IMR-90 (cell line): Measurements from ENCODE around the gene FGF19. TPM values are rescaled to one million over a fixed set of nuclear protein-coding genes. Genes with fewer than 3 reads are reported as not detected.

Experiments
- ATAC-seq: fragments of 200-7000 bp; cut with Tn5 transposase; 2 replicates; pipeline ENCODE4 v1.9.1; 2020; ENCODE audit warnings: low read depth, mild to moderate bottlenecking, moderate library complexity
- BruUV-seq: library from RNA; stranded (reverse); fragments of 400-500 nt; replicated peaks from 2 replicates; lab custom pipeline; 2021; lab: Mats Ljungman, UMichigan
- CTCF ChIA-PET: fragments of 300-600 bp; formaldehyde crosslinking; extraction: SDS; loops from one replicate; lab custom pipeline; 2021; ENCODE audit warnings: antibody characterized with exemption; lab: Yijun Ruan, JAX
- POLR2A ChIA-PET: fragments of 300-600 bp; sonication (Branson Sonifier 250); formaldehyde crosslinking; loops from one replicate; lab custom pipeline; 2022; ENCODE audit warnings: antibody characterized with exemption; ENCODE audit not compliant: unreplicated experiment; lab: Charles Lee
- DNase-seq: peaks from one replicate; pipeline ENCODE4 v3.0.0; 2013
- H2AFZ ChIP-seq: replicated peaks from 2 replicates; pipeline ENCODE3; 2013; ENCODE audit warnings: low read length, mild to moderate bottlenecking; ENCODE audit not compliant: poor library complexity
- H2AK5ac ChIP-seq: 2 replicates; pipeline ENCODE4 v1.6.1; 2013; ENCODE audit warnings: low read depth, low read length, inconsistent platforms
- H2AK9ac ChIP-seq: replicated peaks from 2 replicates; pipeline ENCODE3; 2013; ENCODE audit warnings: mild to moderate bottlenecking, low read depth, low read length, moderate library complexity; ENCODE audit not compliant: poor library complexity
- H2BK120ac ChIP-seq: 2 replicates; pipeline ENCODE4 v1.6.1; 2013; ENCODE audit warnings: low read depth, low read length, inconsistent platforms
- H2BK15ac ChIP-seq: 3 replicates; pipeline ENCODE4 v1.6.1; 2013; ENCODE audit warnings: low read depth, low read length, inconsistent platforms
- H2BK20ac ChIP-seq: 2 replicates; pipeline ENCODE4 v1.6.1; 2013; ENCODE audit warnings: low read depth, mild to moderate bottlenecking, inconsistent platforms, low read length, moderate library complexity
- H2BK5ac ChIP-seq: 2 replicates; pipeline ENCODE4 v1.6.1; 2013; ENCODE audit warnings: mild to moderate bottlenecking, low read depth, low read length, inconsistent platforms; ENCODE audit not compliant: poor library complexity, severe bottlenecking
- H3K14ac ChIP-seq: replicated peaks from 2 replicates; pipeline ENCODE4 v1.6.1; 2013; ENCODE audit warnings: low read depth, low read length, inconsistent platforms
- H3K18ac ChIP-seq: 2 replicates; pipeline ENCODE4 v1.6.1; 2013; ENCODE audit warnings: low read depth, low read length, control low read depth
- H3K23ac ChIP-seq: 2 replicates; pipeline ENCODE4 v1.6.1; 2013; ENCODE audit warnings: low read depth, low read length, inconsistent platforms
- H3K27ac ChIP-seq: 2 replicates; pipeline ENCODE4 v1.5.1; 2013; ENCODE audit warnings: mild to moderate bottlenecking, control low read depth, low read length; ENCODE audit not compliant: insufficient read depth
- H3K27me3 ChIP-seq: 2 replicates; pipeline ENCODE4 v1.6.1; 2013; ENCODE audit warnings: low read length; ENCODE audit not compliant: control insufficient read depth, insufficient read depth
- H3K36me3 ChIP-seq: 2 replicates; pipeline ENCODE4 v1.6.1; 2013; ENCODE audit warnings: low read length, mixed read lengths; ENCODE audit not compliant: control insufficient read depth, insufficient read depth
- H3K4ac ChIP-seq: 2 replicates; pipeline ENCODE4 v1.6.1; 2013; ENCODE audit warnings: low read depth, low read length, inconsistent platforms
- H3K4me1 ChIP-seq: 2 replicates; pipeline ENCODE4 v1.6.1; 2013; ENCODE audit warnings: low read length, mixed read lengths; ENCODE audit not compliant: control insufficient read depth, insufficient read depth
- H3K4me2 ChIP-seq: 2 replicates; pipeline ENCODE4 v1.6.1; 2013; ENCODE audit warnings: low read depth, mild to moderate bottlenecking, control low read depth, low read length, moderate library complexity
- H3K4me3 ChIP-seq: 2 replicates; pipeline ENCODE4 v1.5.1; 2013; ENCODE audit warnings: low read depth, mild to moderate bottlenecking, control low read depth, low read length, moderate library complexity; ENCODE audit not compliant: insufficient read depth
- H3K56ac ChIP-seq: 2 replicates; pipeline ENCODE4 v1.6.1; 2013; ENCODE audit warnings: low read length, inconsistent platforms; ENCODE audit not compliant: insufficient read depth; ENCODE audit errors: extremely low read depth
- H3K79me1 ChIP-seq, 2 experiments: 2 replicates each; pipeline ENCODE4 v1.6.1; 2013; ENCODE audit warnings: low read length in 2 of 2, inconsistent platforms in 1 of 2, low read depth in 1 of 2
- H3K9ac ChIP-seq: 2 replicates; pipeline ENCODE4 v1.6.1; 2013; ENCODE audit warnings: low read depth, low read length, control low read depth
- H3K9me1 ChIP-seq: 2 replicates; pipeline ENCODE4 v1.6.1; 2013; ENCODE audit warnings: low read length, inconsistent platforms; ENCODE audit not compliant: insufficient read depth
- H3K9me3 ChIP-seq: 2 replicates; pipeline ENCODE4 v1.6.1; 2013; ENCODE audit warnings: low read length; ENCODE audit not compliant: control insufficient read depth, insufficient read depth
- H4K20me1 ChIP-seq: 2 replicates; pipeline ENCODE4 v1.6.1; 2013; ENCODE audit warnings: low read length, inconsistent platforms; ENCODE audit not compliant: insufficient read depth
- H4K5ac ChIP-seq: 2 replicates; pipeline ENCODE4 v1.6.1; 2013; ENCODE audit warnings: mild to moderate bottlenecking, low read depth, low read length, control low read depth
- H4K8ac ChIP-seq, 2 experiments: 2 replicates each; pipeline ENCODE4 v1.6.1; 2013; ENCODE audit warnings: low read depth in 2 of 2, low read length in 2 of 2, control low read depth in 1 of 2, inconsistent platforms in 1 of 2
- H4K91ac ChIP-seq: 2 replicates; pipeline ENCODE4 v1.6.1; 2013; ENCODE audit warnings: low read depth, low read length, inconsistent platforms; ENCODE audit not compliant: insufficient read depth
- CEBPB ChIP-seq: IDR thresholded peaks from 2 replicates; pipeline ENCODE4 v1.6.1; 2012; ENCODE audit warnings: low read depth, low read length, improper control_type of control experiment
- CHD1 ChIP-seq: IDR thresholded peaks from 2 replicates; pipeline ENCODE4 v1.6.1; 2012; ENCODE audit warnings: low read depth, low read length, improper control_type of control experiment
- MAFK ChIP-seq: IDR thresholded peaks from 2 replicates; pipeline ENCODE4 v1.6.1; 2012; ENCODE audit warnings: low read depth, low read length, improper control_type of control experiment
- RAD21 ChIP-seq: IDR thresholded peaks from 2 replicates; pipeline ENCODE4 v1.6.1; 2012; ENCODE audit warnings: low read length, improper control_type of control experiment
- RCOR1 ChIP-seq: IDR thresholded peaks from 2 replicates; pipeline ENCODE4 v1.6.1; 2012; ENCODE audit warnings: mild to moderate bottlenecking, low read length, improper control_type of control experiment; ENCODE audit not compliant: insufficient replicate concordance
- RFX5 ChIP-seq: IDR thresholded peaks from 2 replicates; pipeline ENCODE4 v1.8.0; 2012; ENCODE audit warnings: low read depth, mild to moderate bottlenecking, low read length, moderate library complexity
- WGBS, 2 experiments: methylation state at CpG; one replicate each; pipeline versions ENCODE4 v1.1.5 to v1.1.7; 2013; ENCODE audit warnings: missing lambda C conversion rate in 2 of 2; ENCODE audit not compliant: insufficient read length in 1 of 2; ENCODE audit errors: extremely low coverage in 2 of 2; 5-methylcytosine and 5-hydroxymethylcytosine counted together
- dilution Hi-C: fragments of 300-500 bp; cut with HindIII; formaldehyde crosslinking; loops from one replicate; pipeline ENCODE4 v1.14.3; 2018; ENCODE audit warnings: low sequenced_read_pairs; ENCODE audit not compliant: unreplicated experiment
- in situ Hi-C: fragments of 300-500 bp; cut with MboI; formaldehyde crosslinking; loops from 3 replicates; pipeline ENCODE4 v1.14.3; 2019; ENCODE audit warnings: low sequenced_read_pairs, inconsistent platforms, mixed read lengths
- intact Hi-C: fragments of 100-400 bp; cut with micrococcal nuclease; formaldehyde crosslinking; loops from 2 replicates; pipeline ENCODE4 v1.10.0; 2022
- polyA plus RNA-seq, 3 experiments: library from polyadenylated mRNA; depleted of rRNA; stranded (reverse); fragments of >200 nt; gene quantifications; 2 replicates each; pipeline ENCODE4 v1.2.3, GENCODE V29; 2012; ENCODE audit warnings: low replicate concordance in 1 of 3
- total RNA-seq: library from RNA; depleted of rRNA; stranded (reverse); fragments of >200 nt; gene quantifications from 2 replicates; pipeline ENCODE4 v1.2.3, GENCODE V29; 2012

The FGF19 gene
- total and polyA plus RNA-seq, 2 of the 4 experiments (the other 2 are of a cell fraction), result not detected

DNA sequence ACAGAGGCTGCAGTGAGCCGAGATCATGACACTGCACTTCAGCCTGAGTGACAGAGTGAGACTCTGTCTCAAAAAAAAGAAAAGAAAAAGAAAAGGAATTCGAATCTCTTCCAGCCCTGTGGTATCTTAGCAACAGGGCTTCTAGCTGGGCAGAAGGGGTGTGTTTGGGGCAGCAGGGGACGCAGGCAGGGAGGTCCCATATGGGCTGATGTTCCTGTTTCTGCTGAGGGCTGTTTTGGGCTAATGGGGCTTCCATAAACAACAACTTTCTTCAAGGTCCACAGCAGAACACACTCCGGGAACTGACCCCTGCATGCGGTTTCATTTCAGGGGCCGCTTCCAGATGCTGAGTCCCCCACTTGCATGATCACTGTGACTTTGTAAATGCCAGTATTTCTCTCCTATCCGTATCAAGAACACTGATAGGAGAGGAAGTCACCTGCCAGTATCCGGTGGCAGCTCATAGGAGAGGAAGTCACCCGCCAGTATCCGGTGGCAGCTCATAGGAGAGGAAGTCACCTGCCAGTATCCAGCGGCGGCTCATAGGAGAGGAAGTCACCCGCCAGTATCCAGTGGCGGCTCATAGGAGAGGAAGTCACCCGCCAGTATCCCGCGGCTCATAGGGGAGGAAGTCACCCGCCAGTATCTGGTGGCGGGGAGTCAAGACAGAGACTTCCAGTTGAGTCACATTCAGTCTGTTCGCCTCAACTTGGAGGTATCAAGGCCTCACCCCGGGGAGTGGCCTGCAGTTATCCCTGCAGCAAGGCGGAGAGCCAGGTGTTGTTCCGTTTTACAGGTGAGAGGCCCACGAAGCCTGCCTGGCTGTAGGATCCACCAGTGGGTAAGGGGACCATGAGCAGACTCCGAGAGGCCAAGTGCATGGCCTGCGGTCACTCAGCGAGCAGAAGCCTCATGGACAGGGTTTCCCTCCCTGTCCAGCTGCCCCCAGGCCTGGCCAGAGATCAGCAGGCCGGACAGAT lies 8.3 kb upstream of the FGF19 start (continued):
- TF ChIP-seq RCOR1 (no peak), CHD1 (no peak)

DNA sequence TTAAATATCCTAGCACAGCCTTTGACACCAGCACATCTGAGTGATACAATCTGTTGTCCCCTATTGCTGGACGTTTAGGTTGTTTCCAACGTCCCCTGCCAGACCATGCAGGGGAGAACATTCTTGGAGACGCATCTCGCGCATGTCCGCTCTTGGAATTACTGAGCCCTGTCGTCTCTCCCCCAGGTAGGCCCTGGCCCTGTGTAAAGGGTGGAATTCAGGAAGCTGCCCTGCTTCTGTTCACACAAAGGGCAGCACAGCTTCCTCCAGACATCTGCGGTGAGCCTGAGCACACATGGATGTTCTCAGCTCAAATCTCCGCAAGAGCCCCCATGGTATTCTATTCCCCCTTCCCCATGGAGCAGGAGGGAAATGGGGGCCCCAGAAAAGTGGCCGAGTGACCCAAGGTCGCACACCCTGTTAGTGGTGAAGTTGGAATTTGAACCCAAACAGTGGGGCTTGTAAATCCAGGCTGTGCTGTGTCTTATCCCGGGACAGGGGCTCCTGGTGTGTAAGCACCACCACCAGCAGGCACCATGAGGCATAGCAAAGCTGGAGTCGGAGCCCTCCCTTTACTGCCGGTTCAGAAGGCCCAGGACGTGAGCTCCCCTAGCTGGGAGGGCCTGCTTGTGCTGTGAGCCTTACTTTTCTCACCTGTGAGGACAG lies 5.0 kb upstream of the FGF19 start:
- ChIA-PET CTCF (interaction anchor here (0.7 kb wide), 2 partner anchors 483 to 487 kb away, joined by 3 to 7 read pairs; no protein-coding TSS in a partner anchor), POLR2A (no interaction called here)
- H3K18ac ChIP-seq, result no peak overlapping the region
- H3K9ac ChIP-seq, result no peak overlapping the region
- intact Hi-C loops (loop anchor here (5.0 kb wide), 1 partner anchor 83 kb away; no protein-coding TSS in a partner anchor), dilution Hi-C loops (no loop called here), in situ Hi-C loops (loop anchor here (10.0 kb wide), 1 partner anchor 96 kb away; no protein-coding TSS in a partner anchor)
- no peak overlapping the region for H4K91ac ChIP-seq
- no peaks in the 10 kb centered on the region for H3K36me3 ChIP-seq
- H3K14ac ChIP-seq, result no peak overlapping the region
- H3K9me3 ChIP-seq, result no peaks in the 10 kb centered on the region
- H2BK15ac ChIP-seq, result no peak overlapping the region
- no peaks in the 10 kb centered on the region; the same call in 1 of the 2 replicates for H3K4me1 ChIP-seq
- no peak overlapping the region for H2BK120ac ChIP-seq
- no peak overlapping the region for H2AK5ac ChIP-seq
- H3K27ac ChIP-seq, result no peak overlapping the region
- 22% methylated on average over 3 of the region's 15 CpGs; no CpG with 5 or more reads in 1 of the 2 experiments for WGBS, 2 experiments
- no peak overlapping the region for H3K4me2 ChIP-seq
- no peaks in the 10 kb centered on the region for H4K20me1 ChIP-seq
- no peak overlapping the region for H2AFZ ChIP-seq
- no TSS peak for BruUV-seq
- no peak overlapping the region for H4K5ac ChIP-seq
- peaks cover 58% of the 10 kb centered on the region for H3K27me3 ChIP-seq
- ATAC-seq, result no peak
- no peak for DNase-seq
- no peaks in the 10 kb centered on the region for H3K79me1 ChIP-seq
- TF ChIP-seq CHD1 (no peak), MAFK (no peak), CEBPB (no peak), RAD21 (no peak), RFX5 (no peak)
- H2BK5ac ChIP-seq, result no peak overlapping the region
- no peak overlapping the region for H3K4me3 ChIP-seq
- H4K8ac ChIP-seq, result no peak overlapping the region
- no peak overlapping the region for H3K4ac ChIP-seq
- H3K23ac ChIP-seq, result no peak overlapping the region
- no peaks in the 10 kb centered on the region; the same call in 1 of the 2 replicates for H3K9me1 ChIP-seq
- no peak overlapping the region for H2AK9ac ChIP-seq
- no peak overlapping the region for H2BK20ac ChIP-seq
- H3K56ac ChIP-seq, result no peak overlapping the region
